NOMO-1 treated with DMSO at 0.1 percent for 48 hours (cell line): Measurements from ENCODE around the gene FAM83B.
"Not testable (repeated sequence)": the region's sequence is repeated elsewhere in the genome, so short reads cannot be mapped to it uniquely, and the experiment has no call there.

Source experiments
- DNase-seq: peaks from one replicate; lab custom pipeline; 2025; ENCODE audit not compliant: unreplicated experiment; lab: John Stamatoyannopoulos, UW

FAM83B gene

GRCh38 chr6:54846243-54846856 lies at the start of gene FAM83B:
FAM83B (plus strand) TSS chr6:54846771; CDS start chr6:54870247, 23,476 bp downstream.
- DNase-seq: no peak

GRCh38 chr6:54796918-54797317 lies 49.7 kb upstream of the FAM83B start:
- not testable (repeated sequence) for DNase-seq

GRCh38 chr6:54800050-54800600 lies 46.4 kb upstream of the FAM83B start:
- DNase-seq: no peak

GRCh38 chr6:54801244-54801643 lies 45.3 kb upstream of the FAM83B start:
- DNase-seq: no peak

GRCh38 chr6:54801669-54802068 lies 44.9 kb upstream of the FAM83B start:
- peak; percentile 45 for DNase-seq

GRCh38 chr6:54802775-54803634 lies 43.6 kb upstream of the FAM83B start:
- peak; percentile 24 for DNase-seq

GRCh38 chr6:54805077-54805476 lies 41.5 kb upstream of the FAM83B start:
- DNase-seq: no peak

GRCh38 chr6:54810147-54810546 lies 36.4 kb upstream of the FAM83B start:
- no peak for DNase-seq

- DNase-seq: no peak
Measured at GRCh38 chr6:54813892-54814291, 32.7 kb upstream of the FAM83B start.

GRCh38 chr6:54817236-54817635 lies 29.3 kb upstream of the FAM83B start:
- no peak for DNase-seq

- DNase-seq: no peak
Measured at GRCh38 chr6:54817834-54818233, 28.7 kb upstream of the FAM83B start.

GRCh38 chr6:54824225-54824624 lies 22.3 kb upstream of the FAM83B start:
- DNase-seq: not testable (repeated sequence)

GRCh38 chr6:54827010-54827409 lies 19.6 kb upstream of the FAM83B start:
- no peak for DNase-seq

GRCh38 chr6:54830216-54830615 lies 16.4 kb upstream of the FAM83B start:
- no peak for DNase-seq

GRCh38 chr6:54835176-54835575 lies 11.4 kb upstream of the FAM83B start:
- no peak for DNase-seq

GRCh38 chr6:54846857-54847674 lies 495 bp downstream of the FAM83B start:
- no peak for DNase-seq

- no peak for DNase-seq
Measured at GRCh38 chr6:54847799-54848597, 1.4 kb downstream of the FAM83B start.

- no peak for DNase-seq
Measured at GRCh38 chr6:54850114-54850513, 3.5 kb downstream of the FAM83B start.

GRCh38 chr6:54856129-54856528 lies 9.6 kb downstream of the FAM83B start:
- no peak for DNase-seq

GRCh38 chr6:54860132-54860531 lies 13.6 kb downstream of the FAM83B start:
- DNase-seq: no peak
